Psoas muscle (tissue), 8 donors: ENCODE measurements around the gene CAST. TPM values are rescaled to one million over a fixed set of nuclear protein-coding genes. Genes with fewer than 3 reads are reported as not detected.

Source experiments
- ATAC-seq, 4 donors: fragments of 200-7000 bp; cut with Tn5 transposase; one replicate each; pipeline ENCODE4 v1.9.1; 2020; ENCODE audit warnings: moderate library complexity in 3 of 4, mild to moderate bottlenecking in 2 of 4
- DNase-seq, 2 donors: peaks; one replicate each; pipeline ENCODE4 v3.0.0-alpha.2; 2020
- H3K27ac ChIP-seq: fragments of 200-600 bp; one replicate; pipeline ENCODE4 v1.8.0; 2022
- H3K27me3 ChIP-seq, 3 donors: fragments of 200-600 bp in 1 of 3; one replicate each; pipeline versions ENCODE4 v1.6.1 to v1.8.0; 2013 to 2022; ENCODE audit warnings: low read length in 2 of 3, mild to moderate bottlenecking in 2 of 3, moderate library complexity in 1 of 3; ENCODE audit not compliant: insufficient read depth in 3 of 3
- H3K36me3 ChIP-seq, 2 donors: fragments of 200-600 bp in 1 of 2; one replicate each; pipeline versions ENCODE4 v1.6.1 to v1.8.0; 2013 to 2022; ENCODE audit warnings: low read depth in 1 of 2, mild to moderate bottlenecking in 1 of 2, moderate library complexity in 1 of 2; ENCODE audit not compliant: insufficient read depth in 1 of 2
- H3K4me1 ChIP-seq: fragments of 200-600 bp; one replicate; pipeline ENCODE4 v1.8.0; 2022
- H3K4me3 ChIP-seq: fragments of 200-600 bp; one replicate; pipeline ENCODE4 v1.8.0; 2022; ENCODE audit warnings: mild to moderate bottlenecking
- H3K9me3 ChIP-seq: fragments of 200-600 bp; one replicate; pipeline ENCODE4 v1.8.0; 2022
- CTCF ChIP-seq: fragments of 200-600 bp; IDR thresholded peaks from one replicate; pipeline ENCODE4 v1.8.0; 2022; ENCODE audit warnings: antibody characterized with exemption
- WGBS, 3 donors: extraction: QIAGEN DNeasy Blood & Tissue Kit; methylation state at CpG; one replicate each; pipeline versions ENCODE4 v1.1.6 to v1.1.7; 2013; 5-methylcytosine and 5-hydroxymethylcytosine counted together
- intact Hi-C, 2 donors: fragments of 100-400 bp; cut with DNase I; formaldehyde crosslinking; loops; one replicate each; pipeline versions ENCODE4 v1.11.0 to v1.14.2; 2022
- polyA plus RNA-seq, 3 donors: library from polyadenylated mRNA; stranded (reverse); fragments of 200-250 nt; gene quantifications; one replicate each; pipeline ENCODE4 v1.2.3, GENCODE V29; 2013
- total RNA-seq, 4 donors: library from RNA; stranded (reverse); fragmentation: NEBNext Ultra II Directional in 2 of 4; extraction: Animal tissue kit (Norgen Biotek cat#: 25700) in 2 of 4; gene quantifications; one replicate each; pipeline versions ENCODE4 v1.2.1 to v1.2.4, GENCODE V29; 2021 to 2023
- donor health status: healthy with polysubstance abuse.
- donor health status: DM: no; HTN: no; CAD: no; lungs with moderate emphysema.
- donor health status: Bipolar disorder and iron deficiency.
- donor health status: healthy.
- donor health status: DM: yes; HTN: yes; CAD: no.
- donor health status: DM: no; HTN: no; CAD: no.
- donor health status: DM: no; HTN: no; CAD: no.
- donor health status: DM: yes; HTN: yes; CAD: no.

Gene CAST
- total and polyA plus RNA-seq, 7 donors: 193 to 447 (median 312) TPM

GRCh38 chr5:96821260-96821916, 159.2 kb downstream of the CAST start:
- TF ChIP-seq CTCF: no peak
- Histone ChIP-seq H3K4me3 (no peak overlapping the region), H3K9me3 (no peaks in the 10 kb centered on the region), H3K4me1 (peaks cover 6% of the 10 kb centered on the region), H3K27me3 (no peaks in the 10 kb centered on the region), H3K36me3 (no peaks in the 10 kb centered on the region), H3K27ac (no peak overlapping the region)
- intact Hi-C loops: no loop called here
- ATAC-seq: no peak
- DNase-seq: no peak
- WGBS, 3 donors: 49 to 61% (median 50%) methylated on average over 2 of the region's 2 CpGs

- no peak for TF ChIP-seq CTCF
- H3K27me3 ChIP-seq: no peaks in the 10 kb centered on the region
- intact Hi-C loops: no loop called here
- DNase-seq (no peak), ATAC-seq (no peak)
- 92 to 95% (median 94%) methylated on average over 6 of the region's 6 CpGs for WGBS, 3 donors
- no peak overlapping the region for H3K4me3 ChIP-seq
- no peaks in the 10 kb centered on the region for H3K9me3 ChIP-seq
- no peaks in the 10 kb centered on the region for H3K36me3 ChIP-seq
- no peak overlapping the region for H3K27ac ChIP-seq
- no peaks in the 10 kb centered on the region for H3K4me1 ChIP-seq
These were observed 160.7 kb downstream of the CAST start for GRCh38 chr5:96822686-96823459.

GRCh38 chr5:96823900-96824380, 161.8 kb downstream of the CAST start:
- Histone ChIP-seq H3K4me1 (no peaks in the 10 kb centered on the region), H3K27ac (no peak overlapping the region), H3K9me3 (no peaks in the 10 kb centered on the region), H3K27me3 (no peaks in the 10 kb centered on the region), H3K36me3 (no peaks in the 10 kb centered on the region), H3K4me3 (no peak overlapping the region)
- DNase-seq (no peak), ATAC-seq (no peak)
- intact Hi-C loops: no loop called here
- 63 to 69% (median 67%) methylated on average over 2 of the region's 2 CpGs for WGBS, 3 donors
- TF ChIP-seq CTCF: no peak

Other genes with a start within 250 kb of the CAST start
- under 1 TPM; 0.11 to 0.64 (median 0.26) TPM for gene PCSK1, start 229.1 kb upstream of the CAST start, total RNA-seq
- under 1 TPM; 0.13 to 0.18 (median 0.17) TPM for gene PCSK1, start 229.1 kb upstream of the CAST start, polyA plus RNA-seq
- gene ERAP1, start 145.6 kb downstream of the CAST start, total RNA-seq: 10 to 100 TPM; 28.8 to 54.9 (median 30.7) TPM
- gene ERAP1, start 145.6 kb downstream of the CAST start, polyA plus RNA-seq: 10 to 100 TPM in 2 of 3 donors, 1 to 10 TPM in 1; 7.4 to 20.5 (median 10.5) TPM
- gene ERAP2, start 214.1 kb downstream of the CAST start, total RNA-seq: 1 to 10 TPM; 3.0 to 6.4 (median 3.2) TPM
- 1 to 10 TPM in 1 of 3 donors, under 1 TPM in 2; 0.23 to 4.4 (median 0.55) TPM for gene ERAP2, start 214.1 kb downstream of the CAST start, polyA plus RNA-seq